AG09319 (cell line): Measurements from ENCODE around the gene IGSF21.

Experiments
- DNase-seq: peaks from one replicate; pipeline ENCODE4 v3.0.0-alpha.2; 2010; ENCODE audit warnings: low read depth; ENCODE audit errors: extremely low read depth
- TF ChIP-seq, protein P1 (sequence below): IDR thresholded peaks from 2 replicates; pipeline ENCODE4 v1.5.1; 2011; ENCODE audit warnings: low read depth, mild to moderate bottlenecking, inconsistent platforms, low read length, moderate library complexity

IGSF21 gene

DNA sequence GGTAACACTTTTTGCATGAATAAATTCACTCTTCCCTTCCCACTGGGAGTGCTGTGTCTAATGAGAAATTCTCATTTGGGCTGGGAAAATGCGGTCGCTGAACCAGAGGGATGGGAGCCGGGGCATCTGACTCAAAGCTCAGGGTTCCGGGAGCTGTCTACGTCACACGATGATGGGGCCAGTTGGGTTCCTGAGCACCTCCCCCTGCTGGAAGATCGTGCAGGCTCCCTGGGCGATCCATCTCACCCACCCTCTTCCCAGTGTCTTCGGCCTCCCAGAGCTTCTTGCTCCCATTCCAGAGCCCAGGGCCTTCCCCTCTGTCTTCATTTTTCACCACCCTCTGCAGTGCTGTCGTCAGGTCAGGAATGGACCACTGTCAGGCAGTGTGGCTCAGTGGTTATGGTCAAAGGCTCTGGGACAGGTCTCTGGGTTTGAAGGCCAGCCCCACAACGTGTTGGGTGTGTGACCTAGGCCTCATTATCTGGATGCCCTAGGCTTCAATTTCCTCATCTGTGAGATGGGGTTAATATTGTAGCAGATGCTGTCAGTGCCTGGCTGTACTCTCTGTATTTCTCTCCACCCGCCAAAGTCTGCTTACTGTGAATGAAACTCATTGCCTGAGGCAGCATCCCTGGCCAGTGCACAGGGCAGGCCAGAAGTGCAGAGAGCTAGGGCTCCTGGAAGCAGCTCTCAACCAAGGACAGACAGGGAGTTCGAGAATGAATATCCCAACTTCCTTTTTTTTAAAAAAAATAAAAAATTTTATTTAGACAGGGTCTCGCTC is 31.8 kb downstream of the IGSF21 start:
- TF ChIP-seq, protein P1, sequence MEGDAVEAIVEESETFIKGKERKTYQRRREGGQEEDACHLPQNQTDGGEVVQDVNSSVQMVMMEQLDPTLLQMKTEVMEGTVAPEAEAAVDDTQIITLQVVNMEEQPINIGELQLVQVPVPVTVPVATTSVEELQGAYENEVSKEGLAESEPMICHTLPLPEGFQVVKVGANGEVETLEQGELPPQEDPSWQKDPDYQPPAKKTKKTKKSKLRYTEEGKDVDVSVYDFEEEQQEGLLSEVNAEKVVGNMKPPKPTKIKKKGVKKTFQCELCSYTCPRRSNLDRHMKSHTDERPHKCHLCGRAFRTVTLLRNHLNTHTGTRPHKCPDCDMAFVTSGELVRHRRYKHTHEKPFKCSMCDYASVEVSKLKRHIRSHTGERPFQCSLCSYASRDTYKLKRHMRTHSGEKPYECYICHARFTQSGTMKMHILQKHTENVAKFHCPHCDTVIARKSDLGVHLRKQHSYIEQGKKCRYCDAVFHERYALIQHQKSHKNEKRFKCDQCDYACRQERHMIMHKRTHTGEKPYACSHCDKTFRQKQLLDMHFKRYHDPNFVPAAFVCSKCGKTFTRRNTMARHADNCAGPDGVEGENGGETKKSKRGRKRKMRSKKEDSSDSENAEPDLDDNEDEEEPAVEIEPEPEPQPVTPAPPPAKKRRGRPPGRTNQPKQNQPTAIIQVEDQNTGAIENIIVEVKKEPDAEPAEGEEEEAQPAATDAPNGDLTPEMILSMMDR, result no peak
- DNase-seq, result no peak

DNA sequence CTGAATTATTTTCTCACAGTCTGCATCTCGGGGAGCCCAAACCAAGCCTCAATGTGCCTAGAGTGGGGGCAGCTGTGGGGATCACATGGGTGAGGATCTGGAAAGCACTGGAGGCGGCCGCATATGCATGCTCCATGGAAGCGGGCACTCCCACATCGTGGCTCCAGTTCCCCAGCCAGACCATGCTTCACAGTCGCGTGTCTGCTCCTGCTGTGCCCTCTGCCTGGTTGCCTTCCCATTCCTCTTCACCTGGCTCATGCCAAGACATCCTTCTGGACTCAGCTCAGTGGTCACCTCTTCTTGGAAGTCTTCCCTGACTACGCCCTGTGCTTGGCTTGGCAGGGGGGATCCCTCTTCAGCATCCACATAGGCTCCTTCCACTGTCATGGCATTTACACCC is 32.8 kb downstream of the IGSF21 start:
- TF ChIP-seq, protein P1, result no peak
- DNase-seq, result no peak

DNA sequence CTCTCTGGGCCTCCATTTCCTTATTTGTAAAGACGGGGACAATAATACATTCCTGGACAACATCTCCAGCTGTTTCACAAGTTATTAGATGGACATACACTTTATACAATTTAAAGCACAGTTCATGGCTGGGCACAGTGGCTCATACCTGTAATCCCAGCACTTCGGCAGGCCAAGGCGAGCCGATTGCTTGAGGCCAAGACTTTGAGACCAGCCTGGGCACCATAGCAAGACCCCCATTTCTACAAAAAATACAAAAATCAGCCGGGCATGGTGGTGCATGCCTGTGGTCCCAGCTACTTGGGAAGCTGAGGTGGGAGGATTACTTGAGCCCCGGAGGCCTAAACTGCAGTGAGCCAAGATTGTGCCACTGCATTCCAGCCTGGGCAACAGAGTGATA is 34.1 kb downstream of the IGSF21 start:
- no peak for DNase-seq
- TF ChIP-seq, protein P1, result no peak

DNA sequence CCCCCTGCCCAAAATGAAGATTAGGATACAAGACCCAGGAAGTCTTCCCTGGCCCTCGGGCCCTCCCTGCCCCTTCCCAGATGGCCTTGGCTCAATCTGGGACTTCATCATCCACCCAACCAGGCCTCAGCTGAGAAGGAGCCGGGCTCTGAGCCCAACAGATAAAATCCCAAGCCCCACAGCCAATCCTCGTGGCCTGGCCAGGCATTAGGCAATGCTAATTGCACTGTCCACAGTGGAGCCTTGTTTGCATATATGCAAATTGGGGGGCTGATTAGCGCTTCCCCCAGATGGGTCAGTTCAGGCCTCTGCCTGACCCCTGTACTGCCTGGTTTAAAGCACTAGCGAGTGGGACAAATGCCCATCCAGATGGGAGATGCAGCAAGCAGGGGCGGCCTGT is 34.9 kb downstream of the IGSF21 start:
- DNase-seq, result no peak
- TF ChIP-seq, protein P1, result no peak

DNA sequence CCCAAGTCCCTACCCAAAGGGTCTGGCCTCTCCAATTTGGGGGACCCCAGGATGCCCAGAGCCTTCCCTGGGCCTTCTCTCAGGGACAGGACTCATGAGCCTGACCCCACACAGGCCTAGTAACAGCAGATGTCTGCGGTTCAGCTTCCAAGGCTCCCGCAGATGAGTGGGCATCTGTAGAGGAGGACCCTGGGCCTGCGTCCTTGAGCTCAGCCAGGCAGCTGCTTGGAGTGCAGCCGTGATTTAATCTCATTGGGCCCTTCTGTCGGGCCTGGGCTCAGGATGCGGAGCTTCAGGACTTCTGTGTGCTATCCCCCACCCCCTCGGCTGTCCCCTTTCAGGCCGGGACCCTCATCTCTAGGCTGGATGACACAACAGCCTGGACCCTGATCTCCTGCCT is 35.4 kb downstream of the IGSF21 start:
- TF ChIP-seq, protein P1, result no peak
- no peak for DNase-seq

DNA sequence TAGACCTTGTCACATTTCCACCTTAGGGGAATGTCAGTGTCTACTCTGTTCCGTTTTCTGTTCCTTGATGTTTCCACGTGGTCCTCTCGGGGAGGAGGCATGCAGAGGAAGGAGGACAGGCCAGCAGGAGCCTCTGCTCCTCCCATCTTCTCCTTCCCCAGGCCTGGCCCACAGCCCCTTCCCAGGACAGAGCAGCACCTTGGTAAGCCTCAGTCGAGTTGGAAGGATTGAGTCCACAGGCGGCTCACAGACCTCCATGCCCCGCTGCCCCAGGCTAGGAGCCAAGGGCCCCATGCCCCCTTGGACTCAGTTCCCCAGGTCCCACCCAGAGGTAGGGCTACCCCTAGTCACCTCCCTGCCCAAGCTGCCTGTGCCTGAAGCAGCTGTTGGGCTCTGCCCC is 36.5 kb downstream of the IGSF21 start:
- DNase-seq, result no peak
- TF ChIP-seq, protein P1, result no peak

DNA sequence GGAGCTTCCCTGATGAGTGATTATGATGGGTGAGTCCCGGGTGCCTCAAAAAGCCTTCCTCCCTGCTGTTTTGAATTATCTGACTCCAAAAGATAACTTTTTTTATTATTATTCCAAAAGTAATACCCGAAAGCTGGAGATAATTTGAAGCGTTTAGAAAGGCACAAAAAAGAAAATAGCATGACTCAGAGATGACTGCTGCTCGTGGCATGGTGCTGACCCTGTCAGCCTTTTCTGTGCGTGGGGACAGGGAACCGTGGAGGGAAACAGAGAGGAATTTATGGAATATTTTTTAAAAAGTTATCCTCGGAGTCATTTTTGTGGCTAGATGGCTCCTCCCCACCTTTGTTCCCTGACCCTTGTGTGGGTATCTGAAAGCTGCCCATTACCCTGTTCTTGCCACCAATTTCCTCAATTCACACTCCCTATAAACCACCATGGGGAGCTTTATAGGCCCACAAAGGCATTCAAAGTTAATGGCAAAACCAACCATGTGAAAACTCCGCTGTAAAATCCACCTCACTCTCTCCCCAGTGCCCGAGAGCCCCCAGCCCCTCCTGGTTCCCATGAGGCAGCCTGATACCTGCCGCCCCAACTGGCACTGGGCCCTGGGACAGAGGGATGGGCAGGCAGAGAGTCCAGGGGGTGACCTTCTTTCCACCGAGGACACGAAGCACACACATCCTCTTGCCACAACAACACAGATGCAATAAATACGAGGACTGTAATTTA is 37.5 kb downstream of the IGSF21 start:
- no peak for DNase-seq
- TF ChIP-seq, protein P1, result no peak
